Stimulated activated naive CD8-positive, alpha-beta T cell treated with anti-CD3 and anti-CD28 coated beads, Interleukin-15, Interleukin-2, amounts not matched to agents 100 ng/mL and 50 ng/mL, for 24 hours (primary cell): ENCODE data around the gene MLNR.

Experiments used
- H3K27ac Mint-ChIP-seq: one replicate; pipeline ENCODE4 v1.8.0; 2021; ENCODE audit warnings: mild to moderate bottlenecking, mixed read lengths
- H3K27me3 Mint-ChIP-seq: one replicate; pipeline ENCODE4 v1.8.0; 2021; ENCODE audit warnings: mixed read lengths
- H3K36me3 Mint-ChIP-seq: one replicate; pipeline ENCODE4 v1.8.0; 2021; ENCODE audit warnings: low read depth, mixed read lengths
- H3K4me1 Mint-ChIP-seq: one replicate; pipeline ENCODE4 v1.8.0; 2021; ENCODE audit warnings: low read depth, mixed read lengths
- H3K4me3 Mint-ChIP-seq: one replicate; pipeline ENCODE4 v1.8.0; 2021; ENCODE audit warnings: mild to moderate bottlenecking, mixed read lengths
- H3K9me3 Mint-ChIP-seq: one replicate; pipeline ENCODE4 v1.8.0; 2021; ENCODE audit warnings: mixed read lengths

The MLNR gene, protein sequence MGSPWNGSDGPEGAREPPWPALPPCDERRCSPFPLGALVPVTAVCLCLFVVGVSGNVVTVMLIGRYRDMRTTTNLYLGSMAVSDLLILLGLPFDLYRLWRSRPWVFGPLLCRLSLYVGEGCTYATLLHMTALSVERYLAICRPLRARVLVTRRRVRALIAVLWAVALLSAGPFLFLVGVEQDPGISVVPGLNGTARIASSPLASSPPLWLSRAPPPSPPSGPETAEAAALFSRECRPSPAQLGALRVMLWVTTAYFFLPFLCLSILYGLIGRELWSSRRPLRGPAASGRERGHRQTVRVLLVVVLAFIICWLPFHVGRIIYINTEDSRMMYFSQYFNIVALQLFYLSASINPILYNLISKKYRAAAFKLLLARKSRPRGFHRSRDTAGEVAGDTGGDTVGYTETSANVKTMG

GRCh38 chr13:49220036-49220855 is at the start of gene MLNR:
TSS of gene MLNR (plus strand) at chr13:49220338. CDS start at chr13:49220338, 0 bp downstream.
- Mint-ChIP-seq H3K4me3 (peak within 1 kb of the TSS; percentile 56), H3K27me3 (peaks cover 64% of the 10 kb centered on the region), H3K9me3 (no peaks in the 10 kb centered on the region), H3K27ac (no peak within 1 kb of the TSS), H3K4me1 (peaks cover 5% of the 10 kb centered on the region), H3K36me3 (no peaks in the 10 kb centered on the region)

- H3K4me3 Mint-ChIP-seq: no peak overlapping the region
- H3K27me3 Mint-ChIP-seq: no peaks in the 10 kb centered on the region
- H3K27ac Mint-ChIP-seq: no peak overlapping the region
- H3K4me1 Mint-ChIP-seq: no peaks in the 10 kb centered on the region
- no peaks in the 10 kb centered on the region for H3K9me3 Mint-ChIP-seq
- peaks cover 54% of the 10 kb centered on the region for H3K36me3 Mint-ChIP-seq
Measured at GRCh38 chr13:49171359-49171758, 48.8 kb upstream of the MLNR start.

DNA sequence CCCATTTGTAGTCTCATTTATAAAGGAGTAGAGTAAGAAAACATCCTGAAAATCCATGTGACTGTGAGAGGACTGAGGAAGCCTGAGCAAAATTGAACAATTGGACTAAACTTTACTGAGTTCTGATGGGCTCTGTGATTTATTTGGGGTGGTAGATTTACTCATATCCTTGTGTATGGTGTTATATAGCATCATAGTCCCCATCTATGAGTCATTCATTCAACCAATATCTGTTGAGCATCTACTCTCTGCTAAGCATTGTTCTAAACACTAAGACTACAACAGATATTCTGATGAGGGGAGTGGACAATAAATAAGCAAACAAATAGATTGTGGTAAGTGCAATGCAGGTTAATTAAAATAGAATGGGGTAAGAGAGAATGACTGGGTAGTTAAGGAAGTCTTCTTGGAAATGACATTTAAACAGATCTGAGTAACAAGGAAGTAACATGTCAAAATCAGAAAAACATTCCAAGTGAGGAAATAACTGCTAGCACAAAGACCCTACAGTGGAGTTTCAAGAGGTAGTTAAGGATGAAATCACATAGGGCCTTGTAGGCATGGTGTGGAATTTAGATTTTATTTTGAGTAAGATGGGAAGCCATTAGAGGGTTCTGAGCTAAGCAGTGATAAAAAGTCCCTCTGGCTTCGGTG is 36.3 kb upstream of the MLNR start:
- no peaks in the 10 kb centered on the region for H3K9me3 Mint-ChIP-seq
- no peak overlapping the region for H3K4me3 Mint-ChIP-seq
- H3K27ac Mint-ChIP-seq: no peak overlapping the region
- no peaks in the 10 kb centered on the region for H3K4me1 Mint-ChIP-seq
- H3K36me3 Mint-ChIP-seq: peaks cover 55% of the 10 kb centered on the region
- no peaks in the 10 kb centered on the region for H3K27me3 Mint-ChIP-seq

GRCh38 chr13:49184621-49185020 is 35.5 kb upstream of the MLNR start:
- H3K9me3 Mint-ChIP-seq: no peaks in the 10 kb centered on the region
- no peak overlapping the region for H3K4me3 Mint-ChIP-seq
- H3K4me1 Mint-ChIP-seq: no peaks in the 10 kb centered on the region
- H3K27ac Mint-ChIP-seq: peak overlapping the region; percentile 45
- H3K27me3 Mint-ChIP-seq: no peaks in the 10 kb centered on the region
- H3K36me3 Mint-ChIP-seq: peaks cover 50% of the 10 kb centered on the region

- Mint-ChIP-seq H3K9me3 (no peaks in the 10 kb centered on the region), H3K27ac (peak overlapping the region; percentile 86), H3K4me1 (no peaks in the 10 kb centered on the region), H3K4me3 (no peak overlapping the region), H3K36me3 (peaks cover 46% of the 10 kb centered on the region), H3K27me3 (no peaks in the 10 kb centered on the region)
Measured at GRCh38 chr13:49185264-49185663, 34.9 kb upstream of the MLNR start.

GRCh38 chr13:49190901-49191300 is 29.2 kb upstream of the MLNR start:
- Mint-ChIP-seq H3K9me3 (no peaks in the 10 kb centered on the region), H3K4me3 (no peak overlapping the region), H3K27ac (peak overlapping the region; percentile 55), H3K4me1 (peaks cover 5% of the 10 kb centered on the region), H3K27me3 (no peaks in the 10 kb centered on the region), H3K36me3 (peaks cover 54% of the 10 kb centered on the region)

DNA sequence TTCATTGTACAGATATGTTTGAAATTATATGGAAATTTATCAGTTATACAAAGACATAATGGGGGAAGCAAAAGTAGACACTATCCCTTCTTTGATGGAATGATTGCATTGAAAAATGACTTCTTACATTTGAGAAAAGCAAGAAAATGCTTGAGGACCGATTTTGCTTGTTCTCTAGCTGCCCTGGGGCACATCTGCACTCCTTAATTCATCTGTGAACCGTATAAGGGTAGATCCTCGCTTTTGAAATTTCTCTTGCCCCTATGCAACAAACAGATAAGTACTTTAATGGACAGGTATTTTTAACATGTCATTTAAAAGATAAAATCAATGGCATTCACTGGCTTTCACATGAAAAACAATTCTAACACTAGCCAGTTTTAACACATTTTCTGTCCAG is 13.5 kb upstream of the MLNR start:
- Mint-ChIP-seq H3K36me3 (peaks cover 42% of the 10 kb centered on the region), H3K27ac (no peak overlapping the region), H3K4me1 (no peaks in the 10 kb centered on the region), H3K4me3 (no peak overlapping the region), H3K27me3 (no peaks in the 10 kb centered on the region), H3K9me3 (no peaks in the 10 kb centered on the region)

DNA sequence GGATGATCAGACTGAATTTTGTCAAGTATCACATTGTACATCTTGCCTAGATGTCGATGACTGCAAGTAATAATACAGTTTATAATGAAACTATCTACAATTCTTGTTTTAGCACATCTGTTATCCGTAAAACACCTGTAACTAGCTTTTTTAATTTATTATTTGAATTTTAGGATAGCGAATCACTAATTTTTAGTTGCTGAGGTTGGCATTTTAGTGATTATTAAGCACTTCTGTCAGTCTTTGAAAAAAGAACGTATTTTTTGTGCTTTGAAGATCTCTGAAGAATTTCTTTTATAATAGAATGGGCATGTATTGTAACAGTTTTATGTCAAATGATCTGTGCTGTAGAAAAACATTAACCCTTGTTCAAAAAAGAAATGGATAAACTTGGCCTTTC is 11.5 kb upstream of the MLNR start:
- Mint-ChIP-seq H3K27ac (no peak overlapping the region), H3K36me3 (peaks cover 28% of the 10 kb centered on the region), H3K9me3 (no peaks in the 10 kb centered on the region), H3K27me3 (no peaks in the 10 kb centered on the region), H3K4me3 (no peak overlapping the region), H3K4me1 (peaks cover under 1% of the 10 kb centered on the region)

- Mint-ChIP-seq H3K36me3 (peaks cover 14% of the 10 kb centered on the region), H3K27me3 (no peaks in the 10 kb centered on the region), H3K27ac (no peak overlapping the region), H3K4me3 (no peak overlapping the region), H3K9me3 (no peaks in the 10 kb centered on the region), H3K4me1 (peaks cover 15% of the 10 kb centered on the region)
Measured at GRCh38 chr13:49210114-49210513, 10.0 kb upstream of the MLNR start.

GRCh38 chr13:49210669-49211068 is 9.5 kb upstream of the MLNR start:
- H3K9me3 Mint-ChIP-seq: no peaks in the 10 kb centered on the region
- H3K4me1 Mint-ChIP-seq: peaks cover 18% of the 10 kb centered on the region
- H3K36me3 Mint-ChIP-seq: peaks cover 14% of the 10 kb centered on the region
- H3K27me3 Mint-ChIP-seq: no peaks in the 10 kb centered on the region
- no peak overlapping the region for H3K27ac Mint-ChIP-seq
- no peak overlapping the region for H3K4me3 Mint-ChIP-seq

DNA sequence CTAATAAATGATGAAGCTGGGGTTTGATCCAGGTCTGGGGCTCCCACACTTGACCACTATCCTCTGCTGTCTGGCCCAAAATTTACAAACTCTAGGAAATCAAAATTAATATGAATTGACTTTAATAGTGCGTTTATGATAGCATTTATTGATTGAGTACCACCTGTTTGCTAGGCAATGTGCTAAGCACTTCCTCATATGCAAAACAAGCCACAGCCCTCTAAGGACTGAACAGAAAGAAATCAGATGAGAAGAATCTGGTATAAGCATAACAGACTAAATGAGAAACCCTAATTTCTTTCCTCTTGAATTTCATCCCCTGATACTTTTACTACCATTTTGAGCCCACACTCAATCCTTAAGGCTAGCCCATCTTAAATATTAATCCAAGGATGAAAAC is 6.6 kb upstream of the MLNR start:
- Mint-ChIP-seq H3K27ac (no peak overlapping the region), H3K4me3 (no peak overlapping the region), H3K9me3 (no peaks in the 10 kb centered on the region), H3K36me3 (no peaks in the 10 kb centered on the region), H3K4me1 (peaks cover 21% of the 10 kb centered on the region), H3K27me3 (peaks cover 21% of the 10 kb centered on the region)

GRCh38 chr13:49213997-49214916 is 5.9 kb upstream of the MLNR start:
- Mint-ChIP-seq H3K27me3 (peaks cover 29% of the 10 kb centered on the region), H3K36me3 (no peaks in the 10 kb centered on the region), H3K4me3 (no peak overlapping the region), H3K27ac (no peak overlapping the region), H3K4me1 (peaks cover 21% of the 10 kb centered on the region), H3K9me3 (no peaks in the 10 kb centered on the region)

DNA sequence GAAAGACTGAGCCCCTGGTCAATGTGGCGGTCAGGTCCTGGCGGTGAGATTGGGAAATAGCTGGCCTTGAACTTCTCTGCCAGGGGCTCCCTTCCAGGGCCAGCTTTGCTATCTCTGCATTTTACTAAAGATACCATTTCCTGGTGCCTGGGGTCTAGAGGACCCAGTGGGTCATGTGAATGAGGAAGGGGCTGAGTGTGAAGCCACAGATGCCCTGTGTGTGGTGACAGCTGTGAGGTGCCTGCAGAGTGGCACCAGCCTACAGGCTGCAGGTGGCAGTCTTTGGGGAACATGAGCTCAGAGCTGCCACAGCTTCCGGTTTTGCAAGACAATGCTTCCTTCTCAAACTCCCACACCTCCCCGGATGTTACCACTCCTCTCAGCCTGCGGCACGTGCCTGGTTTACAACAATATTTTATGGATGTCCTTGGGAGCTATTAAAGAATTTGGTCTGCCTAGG is 5.2 kb upstream of the MLNR start:
- H3K27me3 Mint-ChIP-seq: peaks cover 35% of the 10 kb centered on the region
- no peak overlapping the region for H3K4me3 Mint-ChIP-seq
- H3K9me3 Mint-ChIP-seq: no peaks in the 10 kb centered on the region
- peaks cover 21% of the 10 kb centered on the region for H3K4me1 Mint-ChIP-seq
- H3K36me3 Mint-ChIP-seq: no peaks in the 10 kb centered on the region
- peak overlapping the region; percentile 36 for H3K27ac Mint-ChIP-seq

- peaks cover 37% of the 10 kb centered on the region for H3K27me3 Mint-ChIP-seq
- H3K36me3 Mint-ChIP-seq: no peaks in the 10 kb centered on the region
- no peak overlapping the region for H3K4me3 Mint-ChIP-seq
- no peaks in the 10 kb centered on the region for H3K9me3 Mint-ChIP-seq
- H3K27ac Mint-ChIP-seq: no peak overlapping the region
- H3K4me1 Mint-ChIP-seq: peaks cover 21% of the 10 kb centered on the region
Measured at GRCh38 chr13:49216334-49216733, 3.8 kb upstream of the MLNR start.
